HG03066 (cell line): ENCODE data around the gene BCL10.
A peak's percentile ranks its signal among the peaks of the same experiment; 100 is the strongest.
"Not testable (repeated sequence)": the region's sequence is repeated elsewhere in the genome, so short reads cannot be mapped to it uniquely, and the experiment has no call there.

Source experiments
- ATAC-seq: cut with Tn5 transposase; IDR thresholded peaks from one replicate; pipeline ENCODE4 v1.9.1; 2021; ENCODE audit warnings: low read depth; ENCODE audit not compliant: unreplicated experiment

Gene BCL10

DNA sequence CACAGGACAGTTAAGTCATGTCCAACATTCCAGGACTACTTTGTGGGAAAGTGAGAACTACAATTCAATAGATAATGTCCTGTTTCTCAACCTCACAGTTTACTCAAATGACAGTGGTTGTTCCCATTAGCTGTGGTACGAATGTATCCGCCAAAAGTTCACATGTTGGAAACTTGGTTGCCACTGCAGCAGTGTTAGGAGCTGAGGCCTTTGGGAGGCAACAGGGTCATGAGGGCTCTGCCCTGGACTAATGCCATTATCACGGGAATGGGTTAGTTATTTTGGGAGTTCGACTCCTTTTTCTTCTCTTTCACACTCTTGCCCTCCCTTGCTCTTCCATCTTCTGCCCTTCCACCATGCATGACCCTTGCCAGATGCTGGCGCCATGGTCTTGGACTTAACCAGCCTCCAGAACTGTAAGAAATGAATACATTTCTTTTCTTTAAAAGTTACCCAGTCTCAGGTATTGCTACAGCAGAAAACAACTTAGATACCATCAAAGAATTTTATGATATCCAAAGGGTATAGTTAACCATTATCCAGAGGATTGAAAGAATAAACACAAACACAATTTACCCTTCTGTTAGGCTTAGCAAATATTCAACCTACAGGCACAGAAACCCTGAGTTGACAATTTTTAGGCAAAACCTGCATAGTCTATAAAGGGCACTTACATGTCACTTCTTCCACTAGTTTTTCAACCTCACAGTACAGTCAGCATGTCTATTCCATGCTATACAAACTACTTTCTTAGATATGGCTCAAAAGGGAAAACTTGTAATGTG lies 7.4 kb downstream of the BCL10 start:
- no peak for ATAC-seq

- ATAC-seq, result no peak
Measured at GRCh38 chr1:85267313-85267712, 9.1 kb downstream of the BCL10 start.

DNA sequence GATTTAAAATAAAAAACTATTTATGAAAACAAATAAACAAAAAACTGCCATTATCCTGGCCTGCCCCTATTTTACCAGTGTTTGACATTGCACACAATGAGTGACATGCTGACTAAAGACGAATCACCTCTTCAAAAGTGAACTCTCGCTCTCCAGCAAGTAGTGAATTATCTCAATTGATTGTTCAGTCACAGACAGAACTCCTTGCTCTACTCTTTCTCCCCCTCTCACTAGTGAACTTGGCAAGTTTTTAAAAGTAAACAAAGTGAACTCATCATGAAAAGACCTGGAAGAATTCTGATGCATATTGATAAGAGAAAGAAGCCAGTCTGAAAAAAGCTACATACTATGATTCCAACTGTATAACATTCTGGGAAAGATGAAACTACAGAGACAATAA lies 12.3 kb downstream of the BCL10 start:
- no peak for ATAC-seq

- ATAC-seq, result no peak
Measured at GRCh38 chr1:85262985-85263384, 13.4 kb downstream of the BCL10 start.

DNA sequence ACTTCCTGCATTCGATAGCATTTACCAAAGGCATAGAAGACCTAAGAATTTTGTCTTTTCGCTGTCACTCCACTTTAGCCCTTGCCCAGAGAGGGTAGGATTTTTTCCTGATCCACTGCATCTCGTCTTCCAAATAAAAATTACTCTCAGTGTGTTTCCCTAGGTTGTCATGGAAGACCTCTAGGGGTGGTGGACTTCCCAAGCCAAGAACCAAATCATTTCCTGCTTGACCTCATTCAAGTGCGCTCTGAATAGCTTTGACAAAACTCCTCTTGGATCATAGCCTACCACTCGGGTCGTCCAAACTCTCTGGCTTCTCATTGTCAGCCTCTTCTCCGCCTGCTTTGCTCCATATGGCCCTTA lies 16.5 kb downstream of the BCL10 start:
- no peak for ATAC-seq

DNA sequence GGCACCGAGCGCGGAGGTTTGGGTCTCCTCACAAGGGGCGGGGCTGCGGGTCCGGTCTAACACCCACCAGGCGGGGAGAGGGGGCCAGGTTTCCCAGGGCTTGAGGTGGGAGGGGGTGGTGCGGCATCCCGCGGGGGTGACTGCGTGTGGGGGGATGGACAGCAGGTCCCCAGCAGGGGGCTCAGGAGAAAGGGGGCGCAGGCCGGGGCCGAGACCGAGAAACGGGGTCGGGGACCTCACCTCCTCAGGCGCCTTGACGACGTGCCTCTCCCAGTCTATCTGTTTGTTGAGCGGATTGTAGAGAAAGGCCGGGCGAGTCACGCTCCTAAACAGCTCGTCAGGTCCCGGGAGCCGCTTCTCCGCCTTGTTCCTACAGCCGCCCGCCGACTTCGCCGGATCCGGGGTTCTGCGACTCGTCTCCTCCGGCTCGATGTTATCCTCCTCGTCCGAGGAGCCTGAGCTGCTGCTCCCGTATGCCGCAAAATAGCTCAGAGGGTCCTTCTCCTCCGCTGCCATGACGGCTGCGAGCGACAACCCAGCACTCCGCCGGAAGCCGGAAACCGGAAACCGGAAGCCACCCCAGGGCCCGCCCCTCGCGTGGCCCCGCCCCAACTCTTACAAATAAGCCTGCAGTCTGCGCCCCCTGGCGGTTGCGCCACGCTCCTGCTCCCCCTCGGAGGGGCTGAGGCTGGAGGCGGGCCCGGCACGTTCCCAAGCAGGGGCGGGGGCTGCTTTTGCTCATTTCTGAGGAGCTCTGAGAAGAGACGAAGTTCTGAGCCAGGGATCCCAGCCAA lies 17.1 kb downstream of the BCL10 start, which contains the start of gene C1orf52:
Gene C1orf52 (minus strand): TSS at position 545 of the 794 bp plus-strand sequence. CDS start 29 bp downstream, at position 516.
- ATAC-seq, result peak; percentile 96

DNA sequence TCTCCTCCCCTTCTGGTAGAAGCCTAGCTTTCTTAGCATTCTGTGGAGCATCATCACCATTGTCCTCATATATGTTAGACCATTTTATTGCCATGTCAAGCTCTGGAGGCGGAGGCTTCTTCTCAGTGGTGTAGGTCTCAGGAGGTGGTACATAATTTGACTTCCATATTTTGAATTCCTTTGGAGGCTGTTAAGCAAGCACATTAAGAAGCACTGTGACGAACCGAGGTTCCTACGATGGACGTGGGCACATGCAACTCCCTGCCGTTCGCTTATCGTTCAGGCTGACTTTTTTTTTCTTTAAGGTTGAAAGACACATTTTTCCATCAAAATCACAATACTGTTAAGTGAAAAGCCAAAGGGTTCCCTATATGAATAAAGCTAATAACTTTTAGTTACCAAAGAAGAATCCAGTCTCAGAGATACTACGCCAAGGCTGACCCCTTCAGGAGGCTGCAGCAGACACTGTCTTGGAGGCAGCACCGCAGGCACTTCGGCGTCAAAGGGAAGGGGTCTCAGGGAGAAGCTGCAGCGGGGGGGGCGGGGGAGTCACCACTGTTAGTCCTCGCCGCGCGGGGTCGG lies 17.8 kb downstream of the BCL10 start:
- no peak for ATAC-seq

- ATAC-seq, result not testable (repeated sequence)
Measured at GRCh38 chr1:85249042-85249441, 27.4 kb downstream of the BCL10 start.

- no peak for ATAC-seq
Measured at GRCh38 chr1:85245891-85246290, 30.5 kb downstream of the BCL10 start.

DNA sequence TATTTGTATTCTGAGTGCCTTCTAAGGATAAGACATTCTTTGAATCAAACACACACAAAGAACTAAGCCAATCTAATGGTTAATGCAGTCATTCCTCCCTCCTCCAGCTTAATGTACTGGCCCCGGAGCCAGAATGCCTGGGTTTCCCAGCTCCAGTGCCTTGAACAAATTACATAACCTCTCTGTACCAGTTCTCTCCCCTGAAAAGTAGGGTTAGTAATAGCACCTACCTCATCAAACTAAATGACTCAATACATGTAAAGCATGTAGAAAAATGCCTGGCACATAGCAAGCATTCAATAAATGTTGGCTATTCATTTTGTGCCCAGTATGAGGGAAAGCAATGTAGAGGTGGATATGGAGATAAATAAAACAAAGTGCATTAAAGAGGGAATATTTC lies 31.0 kb downstream of the BCL10 start:
- ATAC-seq, result no peak

- no peak for ATAC-seq
Measured at GRCh38 chr1:85244271-85245061, 32.0 kb downstream of the BCL10 start.

DNA sequence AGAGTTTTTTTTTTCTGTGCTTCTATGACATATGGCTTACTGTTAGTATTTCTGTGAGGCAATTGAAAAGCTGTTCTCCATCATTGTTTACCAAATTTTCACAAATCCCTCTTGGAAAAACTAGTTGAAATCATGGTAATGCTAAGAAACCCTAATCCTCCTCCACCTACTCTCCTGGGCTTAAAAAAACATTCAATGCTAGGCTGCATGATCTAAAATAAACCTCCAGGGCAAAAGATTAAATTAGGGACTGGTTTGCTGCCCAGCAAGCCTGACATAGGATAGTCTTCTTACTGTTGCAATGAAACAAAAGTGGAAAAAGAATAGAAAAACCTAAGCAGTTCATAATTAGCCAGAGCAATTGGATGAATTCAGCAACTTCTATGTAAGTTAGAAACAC lies 33.1 kb downstream of the BCL10 start:
- ATAC-seq, result no peak

GRCh38 chr1:85240643-85241042 lies 35.8 kb downstream of the BCL10 start:
- ATAC-seq, result no peak

GRCh38 chr1:85240174-85240601 lies 36.2 kb downstream of the BCL10 start:
- no peak for ATAC-seq

DNA sequence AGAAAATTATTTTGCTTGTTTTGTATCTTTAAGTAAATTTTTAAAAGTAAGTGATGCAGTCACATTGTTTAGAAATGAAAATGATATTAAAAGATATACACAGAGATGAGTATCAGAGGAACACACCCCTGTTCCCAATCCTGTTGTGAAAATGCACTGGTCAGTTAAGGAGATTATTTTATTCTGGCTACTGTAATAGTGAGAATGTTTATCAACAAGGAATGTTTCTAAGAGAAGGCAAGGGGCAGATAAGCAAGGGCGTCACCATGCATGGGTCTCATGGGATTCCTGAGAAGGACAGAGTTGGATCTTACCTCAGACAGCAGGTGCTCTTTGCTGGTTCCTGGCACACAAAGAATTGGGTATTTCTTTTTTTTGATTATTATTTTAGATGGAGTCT lies 38.8 kb downstream of the BCL10 start:
- no peak for ATAC-seq

- ATAC-seq, result no peak
Measured at GRCh38 chr1:85230305-85230977, 46.0 kb downstream of the BCL10 start.

DNA sequence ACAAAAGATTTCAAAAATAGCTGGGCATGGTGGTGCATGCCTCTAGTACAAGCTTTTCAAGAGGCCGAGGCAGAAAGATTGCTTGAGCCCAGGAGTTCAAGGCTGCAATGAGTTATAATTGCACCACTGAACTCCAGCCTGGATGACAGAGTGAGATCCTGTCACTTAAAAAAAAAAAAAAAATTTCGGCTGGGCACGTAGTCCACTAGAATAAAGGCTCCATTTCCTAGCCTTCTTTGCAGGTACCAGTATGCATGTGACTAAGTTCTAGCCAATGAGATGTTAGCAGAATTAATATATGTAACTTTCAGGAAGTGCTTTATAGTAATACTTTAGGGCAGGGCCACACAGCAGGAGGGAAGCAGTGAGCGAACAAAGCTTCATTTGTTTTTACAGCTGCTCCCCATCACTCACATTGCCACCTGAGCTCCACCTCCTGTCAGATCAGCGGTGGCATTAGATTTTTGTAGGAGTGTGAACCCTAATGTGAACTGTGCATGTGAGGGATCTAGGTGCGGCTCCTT lies 46.8 kb downstream of the BCL10 start:
- no peak for ATAC-seq

- ATAC-seq, result no peak
Measured at GRCh38 chr1:85228972-85229371, 47.5 kb downstream of the BCL10 start.

GRCh38 chr1:85225624-85226380 lies 50.6 kb downstream of the BCL10 start:
- ATAC-seq, result no peak
